Stimulated activated CD4-positive, alpha-beta T cell treated with anti-CD3 and anti-CD28 coated beads, Interleukin-15, amount 100 ng/mL, for 24 hours (primary cell): ENCODE results near the gene LSR.

ENCODE experiments used
- DNase-seq: peaks from one replicate; pipeline ENCODE4 v3.0.0-alpha.2; 2020

LSR gene

GRCh38 chr19:35290381-35291127 lies 41.8 kb downstream of the LSR start:
- DNase-seq: no peak

GRCh38 chr19:35291259-35291658 lies 42.5 kb downstream of the LSR start:
- DNase-seq: no peak

- DNase-seq: no peak
Measured at GRCh38 chr19:35291916-35292315, 43.1 kb downstream of the LSR start, which contains the start of gene MAG. MAG (plus strand) TSS chr19:35292161; CDS start chr19:35295409, 3,248 bp downstream.

- DNase-seq: no peak
Measured at GRCh38 chr19:35292421-35293362, 43.9 kb downstream of the LSR start.

GRCh38 chr19:35293363-35293739 lies 44.5 kb downstream of the LSR start:
- no peak for DNase-seq

- DNase-seq: no peak
Measured at GRCh38 chr19:35293808-35294207, 45.0 kb downstream of the LSR start.

GRCh38 chr19:35294328-35294727 lies 45.5 kb downstream of the LSR start:
- no peak for DNase-seq

- DNase-seq: no peak
Measured at GRCh38 chr19:35294859-35295791, 46.3 kb downstream of the LSR start.

GRCh38 chr19:35295792-35296462 lies 47.1 kb downstream of the LSR start:
- DNase-seq: peak; percentile 38

GRCh38 chr19:35296644-35297514 lies 48.1 kb downstream of the LSR start:
- no peak for DNase-seq

GRCh38 chr19:35297515-35297848 lies 48.7 kb downstream of the LSR start:
- no peak for DNase-seq

- no peak for DNase-seq
Measured at GRCh38 chr19:35297922-35298321, 49.1 kb downstream of the LSR start.

GRCh38 chr19:35298561-35298972 lies 49.8 kb downstream of the LSR start:
- DNase-seq: no peak

- DNase-seq: no peak
Measured at GRCh38 chr19:35299523-35300338, 50.9 kb downstream of the LSR start.

- DNase-seq: no peak
Measured at GRCh38 chr19:35300339-35300649, 51.5 kb downstream of the LSR start.

GRCh38 chr19:35301961-35302360 lies 53.2 kb downstream of the LSR start:
- no peak for DNase-seq

GRCh38 chr19:35302446-35302845 lies 53.6 kb downstream of the LSR start:
- DNase-seq: no peak

- no peak for DNase-seq
Measured at GRCh38 chr19:35303357-35303915, 54.6 kb downstream of the LSR start.

- DNase-seq: no peak
Measured at GRCh38 chr19:35304036-35304435, 55.2 kb downstream of the LSR start.

GRCh38 chr19:35305181-35305580 lies 56.4 kb downstream of the LSR start:
- DNase-seq: no peak
